GM18870 (cell line): ENCODE results near the gene CRYGS.
"Not testable (repeated sequence)": the region's sequence is repeated elsewhere in the genome, so short reads cannot be mapped to it uniquely, and the experiment has no call there.

Experiments used
- ATAC-seq: cut with Tn5 transposase; IDR thresholded peaks from one replicate; pipeline ENCODE4 v1.9.1; 2021; ENCODE audit warnings: moderate library complexity; ENCODE audit not compliant: unreplicated experiment

CRYGS gene

GRCh38 chr3:186564586-186564985 lies 20.4 kb upstream of the CRYGS start:
- ATAC-seq, result no peak

GRCh38 chr3:186552408-186553031 lies 8.3 kb upstream of the CRYGS start:
- no peak for ATAC-seq

- ATAC-seq, result no peak
These were observed 7.2 kb upstream of the CRYGS start for GRCh38 chr3:186551387-186551786.

- ATAC-seq, result no peak
These were observed 5.3 kb upstream of the CRYGS start for GRCh38 chr3:186549497-186549896.

GRCh38 chr3:186540835-186541226 lies 3.3 kb downstream of the CRYGS start:
- ATAC-seq, result no peak

GRCh38 chr3:186540221-186540834 lies 3.9 kb downstream of the CRYGS start:
- ATAC-seq, result peak; percentile 54

GRCh38 chr3:186538779-186539178 lies 5.4 kb downstream of the CRYGS start:
- no peak for ATAC-seq

GRCh38 chr3:186536883-186537844 lies 7.0 kb downstream of the CRYGS start:
- ATAC-seq, result no peak

- peak; percentile 74 for ATAC-seq
These were observed 10.0 kb downstream of the CRYGS start for GRCh38 chr3:186534113-186534669.

GRCh38 chr3:186532598-186533072 lies 11.5 kb downstream of the CRYGS start:
- ATAC-seq, result peak; percentile 54

GRCh38 chr3:186531694-186532093 lies 12.5 kb downstream of the CRYGS start:
- not testable (repeated sequence) for ATAC-seq

- ATAC-seq, result no peak
These were observed 13.8 kb downstream of the CRYGS start for GRCh38 chr3:186530415-186530814.

GRCh38 chr3:186529201-186529999 lies 14.8 kb downstream of the CRYGS start:
- no peak for ATAC-seq

- peak; percentile 31 for ATAC-seq
These were observed 17.9 kb downstream of the CRYGS start for GRCh38 chr3:186526256-186526606.

- ATAC-seq, result peak; percentile 23
These were observed 18.6 kb downstream of the CRYGS start for GRCh38 chr3:186525369-186526255.

- ATAC-seq, result no peak
These were observed 19.6 kb downstream of the CRYGS start for GRCh38 chr3:186524616-186525015.

GRCh38 chr3:186523434-186523833 lies 20.7 kb downstream of the CRYGS start:
- ATAC-seq, result no peak

GRCh38 chr3:186523022-186523421 lies 21.2 kb downstream of the CRYGS start:
- no peak for ATAC-seq
